ENCODE data around the gene IMMP2L. TPM values are rescaled to one million over a fixed set of nuclear protein-coding genes. Genes with fewer than 3 reads are reported as not detected.

The IMMP2L gene
- total RNA-seq, 4 donors from 2014 or later = 2.6 to 69.1 (median 34.7) TPM

GRCh38 chr7:111014079-111014478 lies 548.2 kb downstream of the IMMP2L start:
- Histone ChIP-seq H3K36me3 (no peaks in the 10 kb centered on the region), H3K27me3 (no peaks in the 10 kb centered on the region), H3K4me1 (no peaks in the 10 kb centered on the region), H3K4me3 (no peak overlapping the region), H3K9me3 (no peaks in the 10 kb centered on the region), H3K27ac (no peak overlapping the region)
- DNase-seq = no peak
- TF ChIP-seq CTCF (IDR thresholded peaks at IDR 0.05) (no peak), POLR2A (IDR thresholded peaks at IDR 0.05) (no peak)
- intact Hi-C loops (cut with DNase I; ENCODE audit: low total_unique reads) = no loop called here

- no peaks in the 10 kb centered on the region for H3K4me1 ChIP-seq
- no peak for DNase-seq
- H3K27ac ChIP-seq = no peak overlapping the region
- no peaks in the 10 kb centered on the region for H3K36me3 ChIP-seq
- H3K27me3 ChIP-seq = no peaks in the 10 kb centered on the region
- no peaks in the 10 kb centered on the region for H3K9me3 ChIP-seq
- TF ChIP-seq POLR2A (IDR thresholded peaks at IDR 0.05) (no peak), CTCF (IDR thresholded peaks at IDR 0.05) (no peak)
- H3K4me3 ChIP-seq = no peak overlapping the region
- intact Hi-C loops (cut with DNase I; ENCODE audit: low total_unique reads) = no loop called here
Measured at GRCh38 chr7:111012799-111013675, 549.3 kb downstream of the IMMP2L start.

- H3K9me3 ChIP-seq = no peaks in the 10 kb centered on the region
- DNase-seq = no peak
- intact Hi-C loops (cut with DNase I; ENCODE audit: low total_unique reads) = no loop called here
- no peaks in the 10 kb centered on the region for H3K36me3 ChIP-seq
- no peak overlapping the region for H3K27ac ChIP-seq
- H3K4me1 ChIP-seq = no peaks in the 10 kb centered on the region
- TF ChIP-seq CTCF (IDR thresholded peaks at IDR 0.05) (no peak), POLR2A (IDR thresholded peaks at IDR 0.05) (no peak)
- no peak overlapping the region for H3K4me3 ChIP-seq
- H3K27me3 ChIP-seq = no peaks in the 10 kb centered on the region
Measured at GRCh38 chr7:111012149-111012548, 550.1 kb downstream of the IMMP2L start.

GRCh38 chr7:111011520-111011919 lies 550.8 kb downstream of the IMMP2L start:
- H3K9me3 ChIP-seq = no peaks in the 10 kb centered on the region
- TF ChIP-seq CTCF (IDR thresholded peaks at IDR 0.05) = no peak
- no peak for TF ChIP-seq POLR2A (IDR thresholded peaks at IDR 0.05)
- no peaks in the 10 kb centered on the region for H3K27me3 ChIP-seq
- intact Hi-C loops (cut with DNase I; ENCODE audit: low total_unique reads) = no loop called here
- H3K4me1 ChIP-seq = no peaks in the 10 kb centered on the region
- H3K27ac ChIP-seq = no peak overlapping the region
- DNase-seq = no peak
- H3K4me3 ChIP-seq = no peak overlapping the region
- H3K36me3 ChIP-seq = no peaks in the 10 kb centered on the region

GRCh38 chr7:111010798-111011197 lies 551.5 kb downstream of the IMMP2L start:
- TF ChIP-seq CTCF (IDR thresholded peaks at IDR 0.05) = no peak
- no peak for TF ChIP-seq POLR2A (IDR thresholded peaks at IDR 0.05)
- no peaks in the 10 kb centered on the region for H3K27me3 ChIP-seq
- H3K9me3 ChIP-seq = no peaks in the 10 kb centered on the region
- no peaks in the 10 kb centered on the region for H3K4me1 ChIP-seq
- H3K27ac ChIP-seq = no peak overlapping the region
- H3K36me3 ChIP-seq = no peaks in the 10 kb centered on the region
- DNase-seq = no peak
- H3K4me3 ChIP-seq = no peak overlapping the region
- intact Hi-C loops (cut with DNase I; ENCODE audit: low total_unique reads) = no loop called here

All from uterus (tissue), 4 donors.